SK-N-SH (cell line): ENCODE data around the gene SIGLEC15. TPM values are rescaled to one million over a fixed set of nuclear protein-coding genes. Genes with fewer than 3 reads are reported as not detected.

Experiments used
- CTCF ChIA-PET: fragments of 300-600, 350-600 bp; formaldehyde crosslinking; extraction: SDS; loops from one replicate; lab custom pipeline; 2021; lab: Yijun Ruan, JAX
- POLR2A ChIA-PET: fragments of 350-600 bp; sonication (Branson Sonifier 250); formaldehyde crosslinking; extraction: SDS; loops from one replicate; lab custom pipeline; 2020; ENCODE audit warnings: antibody characterized with exemption, inconsistent platforms; lab: Yijun Ruan, JAX
- DNase-seq: peaks from one replicate; pipeline ENCODE4 v3.0.0; 2012
- H2AFZ ChIP-seq: fragments of 200-600 bp; sonication (generic); 2 replicates; pipeline ENCODE4 v1.8.1; 2016; ENCODE audit warnings: antibody characterized with exemption, mild to moderate bottlenecking, low read depth
- H3F3A ChIP-seq: fragments of 200-600 bp; sonication (generic); replicated peaks from 2 replicates; pipeline ENCODE3; 2016; ENCODE audit warnings: antibody characterized with exemption, mild to moderate bottlenecking; ENCODE audit not compliant: insufficient read depth
- H3K27ac ChIP-seq, 2 experiments: fragments of 200-500 bp in 1 of 2; fragments of 200-600 bp in 1 of 2; sonication (Bioruptor generic) in 1 of 2; sonication (generic), shearing (Covaris generic) in 1 of 2; 2 replicates each; pipeline versions ENCODE4 v1.5.1 to v1.6.1; 2014 to 2016; ENCODE audit warnings: low read depth in 2 of 2, inconsistent platforms in 1 of 2, low read length in 1 of 2, mild to moderate bottlenecking in 1 of 2, mixed read lengths in 1 of 2
- H3K27me3 ChIP-seq: fragments of 200-600 bp; sonication (generic), shearing (Covaris generic); 2 replicates; pipeline ENCODE4 v1.6.1; 2016; ENCODE audit warnings: mixed run types; ENCODE audit not compliant: insufficient read depth
- H3K36me3 ChIP-seq, 2 experiments: fragments of 200-500 bp in 1 of 2; fragments of 200-600 bp in 1 of 2; sonication (Bioruptor generic) in 1 of 2; sonication (generic) in 1 of 2; replicated peaks in 1 of 2; 2 replicates each; pipeline versions ENCODE3 to v1.5.1; 2014 to 2016; ENCODE audit warnings: low read length in 1 of 2, mild to moderate bottlenecking in 1 of 2; ENCODE audit not compliant: insufficient read depth in 2 of 2, control insufficient read depth in 1 of 2
- H3K4me1 ChIP-seq, 2 experiments: fragments of 200-500 bp in 1 of 2; fragments of 200-600 bp in 1 of 2; sonication (Bioruptor generic) in 1 of 2; sonication (generic), shearing (Covaris generic) in 1 of 2; 2 replicates each; pipeline versions ENCODE4 v1.5.1 to v1.6.1; 2014 to 2016; ENCODE audit warnings: low read depth in 1 of 2, low read length in 1 of 2, mixed run types in 1 of 2; ENCODE audit not compliant: insufficient read depth in 2 of 2, control insufficient read depth in 1 of 2
- H3K4me2 ChIP-seq: fragments of 200-600 bp; sonication (generic), shearing (Covaris generic); 2 replicates; pipeline ENCODE4 v1.6.1; 2017; ENCODE audit warnings: mixed run types
- H3K4me3 ChIP-seq, 2 experiments: fragments of 200-500 bp in 1 of 2; fragments of 200-600 bp in 1 of 2; sonication (Bioruptor generic) in 1 of 2; sonication (generic), shearing (Covaris generic) in 1 of 2; 2 replicates each; pipeline versions ENCODE4 v1.5.1 to v1.8.1; 2014 to 2016; ENCODE audit warnings: low read depth in 2 of 2, inconsistent platforms in 1 of 2, low read length in 1 of 2, mild to moderate bottlenecking in 1 of 2, mixed read lengths in 1 of 2, moderate library complexity in 1 of 2
- H3K79me2 ChIP-seq: fragments of 200-600 bp; sonication (generic); 2 replicates; pipeline ENCODE4 v1.8.1; 2017; ENCODE audit warnings: mild to moderate bottlenecking; ENCODE audit not compliant: insufficient read depth
- H3K9ac ChIP-seq: fragments of 200-600 bp; sonication (generic); 2 replicates; pipeline ENCODE4 v1.6.1; 2017; ENCODE audit warnings: mixed run types
- H3K9me2 ChIP-seq: fragments of 200-600 bp; sonication (generic); 2 replicates; pipeline ENCODE4 v1.6.1; 2017; ENCODE audit warnings: mixed run types
- H3K9me3 ChIP-seq: fragments of 200-600 bp; sonication (generic); 2 replicates; pipeline ENCODE4 v1.6.1; 2017; ENCODE audit warnings: mixed run types, mild to moderate bottlenecking, moderate library complexity
- H4K20me1 ChIP-seq: fragments of 200-600 bp; sonication (generic); 2 replicates; pipeline ENCODE4 v1.6.1; 2017; ENCODE audit warnings: mild to moderate bottlenecking, mixed run types; ENCODE audit not compliant: insufficient read depth
- CHD2 ChIP-seq: fragments of 150-350 bp; IDR thresholded peaks from 2 replicates; pipeline ENCODE4 v1.6.1; 2018; ENCODE audit warnings: low read length; ENCODE audit not compliant: partially characterized antibody
- ELF1 ChIP-seq: IDR thresholded peaks from 2 replicates; pipeline ENCODE4 v1.4.0; 2012
- EP300 ChIP-seq, 2 experiments: IDR thresholded peaks; 2 replicates each; pipeline versions ENCODE4 v1.4.0 to v1.6.1; 2012; ENCODE audit warnings: borderline replicate concordance in 1 of 2, low read depth in 1 of 2, low read length in 1 of 2
- EZH2phosphoT487 ChIP-seq: fragments of 200-600 bp; sonication (generic); IDR thresholded peaks from 2 replicates; pipeline ENCODE4 v1.6.1; 2017; ENCODE audit warnings: low read depth, mixed run types, mild to moderate bottlenecking, antibody characterized with exemption, moderate library complexity, borderline replicate concordance
- FOXJ3 ChIP-seq: sonication (generic); formaldehyde crosslinking; IDR thresholded peaks from 2 replicates; pipeline ENCODE4 v1.5.1; 2020; ENCODE audit warnings: mild to moderate bottlenecking, missing genetic modification reagents
- GABPA ChIP-seq: IDR thresholded peaks from 2 replicates; pipeline ENCODE4 v1.4.0; 2012; ENCODE audit warnings: low read depth, mild to moderate bottlenecking
- MXI1 ChIP-seq: IDR thresholded peaks from 2 replicates; pipeline ENCODE4 v1.6.1; 2012; ENCODE audit warnings: mild to moderate bottlenecking, low read depth, low read length, improper control_type of control experiment
- RAD21 ChIP-seq: IDR thresholded peaks from 2 replicates; pipeline ENCODE4 v1.6.1; 2012; ENCODE audit warnings: mild to moderate bottlenecking, low read length
- RCOR1 ChIP-seq: fragments of 150-350 bp; IDR thresholded peaks from 2 replicates; pipeline ENCODE4 v1.6.1; 2017; ENCODE audit warnings: antibody characterized with exemption, low read length
- SIN3A ChIP-seq: IDR thresholded peaks from 2 replicates; pipeline ENCODE4 v1.6.1; 2012; ENCODE audit warnings: low read depth, mild to moderate bottlenecking, low read length, moderate library complexity, borderline replicate concordance
- SMC3 ChIP-seq: IDR thresholded peaks from 2 replicates; pipeline ENCODE4 v1.6.1; 2012; ENCODE audit warnings: low read depth, low read length, improper control_type of control experiment
- TAF1 ChIP-seq: IDR thresholded peaks from 2 replicates; pipeline ENCODE4 v1.6.1; 2012; ENCODE audit warnings: low read depth, mild to moderate bottlenecking, low read length, moderate library complexity, borderline replicate concordance
- TEAD4 ChIP-seq: IDR thresholded peaks from 2 replicates; pipeline ENCODE4 v1.4.0; 2012; ENCODE audit warnings: mild to moderate bottlenecking, borderline replicate concordance; ENCODE audit not compliant: insufficient read depth
- USF2 ChIP-seq: fragments of 150-350 bp; IDR thresholded peaks from 2 replicates; pipeline ENCODE4 v1.6.1; 2017; ENCODE audit warnings: antibody characterized with exemption, low read length, low read depth, borderline replicate concordance
- YY1 ChIP-seq: IDR thresholded peaks from 2 replicates; pipeline ENCODE4 v1.4.0; 2012; ENCODE audit warnings: low read depth, mild to moderate bottlenecking
- WGBS: methylation state at CpG from one replicate; pipeline ENCODE4 v1.1.6; 2017; ENCODE audit warnings: low lambda C conversion rate; 5-methylcytosine and 5-hydroxymethylcytosine counted together
- polyA plus RNA-seq, 3 experiments: library from polyadenylated mRNA; depleted of rRNA; stranded (reverse); fragments of >200 nt; gene quantifications; 2 replicates each; pipeline ENCODE4 v1.2.3, GENCODE V29; 2012
- TF ChIP-seq, protein P1 (sequence below): IDR thresholded peaks from 2 replicates; pipeline ENCODE4 v1.4.0; 2012; ENCODE audit warnings: low read depth
- TF ChIP-seq, protein P2 (sequence below): fragments of 150-350 bp; IDR thresholded peaks from 2 replicates; pipeline ENCODE4 v1.6.1; 2016; ENCODE audit warnings: mild to moderate bottlenecking, low read depth, low read length

Gene SIGLEC15
- polyA plus RNA-seq, 1 of the 3 experiments (the other 2 are of a cell fraction): 0.10 TPM

GRCh38 chr18:45828917-45829811, 3.7 kb downstream of the SIGLEC15 start:
- H4K20me1 ChIP-seq: no peaks in the 10 kb centered on the region
- CTCF ChIA-PET: interaction anchor here (0.6 to 1.1 kb wide), 2 partner anchors 50 to 1858 kb away, joined by 3 read pairs; no protein-coding TSS in a partner anchor
- no peaks in the 10 kb centered on the region for H3K9me3 ChIP-seq
- no peaks in the 10 kb centered on the region for H3F3A ChIP-seq
- no peaks in the 10 kb centered on the region for H3K79me2 ChIP-seq
- 87% methylated on average over 3 of the region's 9 CpGs for WGBS
- H3K9me2 ChIP-seq: no peaks in the 10 kb centered on the region
- no peak for TF ChIP-seq SMC3
- no peak for TF ChIP-seq CHD2
- no peaks in the 10 kb centered on the region for H3K27me3 ChIP-seq
- H3K36me3 ChIP-seq: no peaks in the 10 kb centered on the region
- H2AFZ ChIP-seq: no peak overlapping the region
- no peak overlapping the region for H3K9ac ChIP-seq
- no peak overlapping the region for H3K4me2 ChIP-seq
- H3K4me3 ChIP-seq: no peak overlapping the region
- H3K4me1 ChIP-seq: peaks cover 0 to 12% of the 10 kb centered on the region in 2 experiments; a peak in 2 of 4 replicates
- POLR2A ChIA-PET: no interaction called here
- DNase-seq: no peak
- no peak overlapping the region for H3K27ac ChIP-seq

- no peak for DNase-seq
- Histone ChIP-seq H3K27ac (no peak overlapping the region), H3K9me3 (no peaks in the 10 kb centered on the region), H3K4me2 (no peak overlapping the region), H3K36me3 (no peaks in the 10 kb centered on the region), H3K79me2 (no peaks in the 10 kb centered on the region), H3K4me3 (no peak overlapping the region), H3K4me1 (peaks cover 0 to 17% of the 10 kb centered on the region in 2 experiments; a peak in 2 of 4 replicates), H3K9ac (no peak overlapping the region), H2AFZ (no peak overlapping the region), H3K9me2 (no peaks in the 10 kb centered on the region), H3K27me3 (no peaks in the 10 kb centered on the region), H3F3A (no peaks in the 10 kb centered on the region), H4K20me1 (no peaks in the 10 kb centered on the region)
- CTCF ChIA-PET: interaction anchor here (0.8 to 1.6 kb wide), 3 partner anchors 49 to 109 kb away, joined by 3 read pairs; no protein-coding TSS in a partner anchor
- TF ChIP-seq SMC3 (no peak), SIN3A (no peak), ELF1 (no peak), USF2 (no peak), YY1 (no peak), CHD2 (no peak), RAD21 (no peak)
- WGBS: 61% methylated on average over 9 of the region's 9 CpGs
- POLR2A ChIA-PET: interaction anchor here (0.7 kb wide), 1 partner anchor 43 kb away, joined by 4 read pairs; no protein-coding TSS in a partner anchor
These were observed 4.4 kb downstream of the SIGLEC15 start for GRCh38 chr18:45829855-45830254.

GRCh38 chr18:45830917-45831316, 5.4 kb downstream of the SIGLEC15 start:
- no peaks in the 10 kb centered on the region for H3K9me3 ChIP-seq
- H3K27ac ChIP-seq: no peak overlapping the region
- ChIA-PET CTCF (interaction anchor here (0.8 to 2.5 kb wide), 4 partner anchors 9 to 110 kb away, joined by 3 to 8 read pairs (median 4); no protein-coding TSS in a partner anchor), POLR2A (no interaction called here)
- no peaks in the 10 kb centered on the region for H3K79me2 ChIP-seq
- H3K27me3 ChIP-seq: no peaks in the 10 kb centered on the region
- no peak overlapping the region for H3K9ac ChIP-seq
- H2AFZ ChIP-seq: no peak overlapping the region
- no peaks in the 10 kb centered on the region for H4K20me1 ChIP-seq
- H3K4me1 ChIP-seq: peaks cover 0 to 17% of the 10 kb centered on the region in 2 experiments; a peak in 2 of 4 replicates
- whole genome bisulfite sequencing: 66% methylated on average over 6 of the region's 7 CpGs
- H3K9me2 ChIP-seq: no peaks in the 10 kb centered on the region
- H3K36me3 ChIP-seq: no peaks in the 10 kb centered on the region
- H3F3A ChIP-seq: no peaks in the 10 kb centered on the region
- no peak overlapping the region for H3K4me2 ChIP-seq
- DNase-seq: no peak
- no peak overlapping the region for H3K4me3 ChIP-seq
- TF ChIP-seq CHD2: no peak
- TF ChIP-seq EP300 (IDR thresholded peaks at IDR 0.05; ENCODE audit: borderline replicate concordance in 1 of 2, low read depth in 1 of 2, low read length in 1 of 2): no peak
- no peak for TF ChIP-seq EZH2phosphoT487
- TF ChIP-seq MXI1: no peak
- no peak for TF ChIP-seq GABPA
- TF ChIP-seq, protein P1, sequence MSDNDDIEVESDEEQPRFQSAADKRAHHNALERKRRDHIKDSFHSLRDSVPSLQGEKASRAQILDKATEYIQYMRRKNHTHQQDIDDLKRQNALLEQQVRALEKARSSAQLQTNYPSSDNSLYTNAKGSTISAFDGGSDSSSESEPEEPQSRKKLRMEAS: no peak
- no peak for TF ChIP-seq ELF1
- no peak for TF ChIP-seq RAD21
- no peak for TF ChIP-seq SIN3A
- TF ChIP-seq, protein P2, sequence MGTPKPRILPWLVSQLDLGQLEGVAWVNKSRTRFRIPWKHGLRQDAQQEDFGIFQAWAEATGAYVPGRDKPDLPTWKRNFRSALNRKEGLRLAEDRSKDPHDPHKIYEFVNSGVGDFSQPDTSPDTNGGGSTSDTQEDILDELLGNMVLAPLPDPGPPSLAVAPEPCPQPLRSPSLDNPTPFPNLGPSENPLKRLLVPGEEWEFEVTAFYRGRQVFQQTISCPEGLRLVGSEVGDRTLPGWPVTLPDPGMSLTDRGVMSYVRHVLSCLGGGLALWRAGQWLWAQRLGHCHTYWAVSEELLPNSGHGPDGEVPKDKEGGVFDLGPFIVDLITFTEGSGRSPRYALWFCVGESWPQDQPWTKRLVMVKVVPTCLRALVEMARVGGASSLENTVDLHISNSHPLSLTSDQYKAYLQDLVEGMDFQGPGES: no peak
- no peak for TF ChIP-seq TEAD4
- TF ChIP-seq RCOR1: no peak
- no peak for TF ChIP-seq FOXJ3 (CRISPR knock-in tag)
- TF ChIP-seq TAF1: no peak
